Measurements from ENCODE around the gene KBTBD7.

The KBTBD7 gene

DNA sequence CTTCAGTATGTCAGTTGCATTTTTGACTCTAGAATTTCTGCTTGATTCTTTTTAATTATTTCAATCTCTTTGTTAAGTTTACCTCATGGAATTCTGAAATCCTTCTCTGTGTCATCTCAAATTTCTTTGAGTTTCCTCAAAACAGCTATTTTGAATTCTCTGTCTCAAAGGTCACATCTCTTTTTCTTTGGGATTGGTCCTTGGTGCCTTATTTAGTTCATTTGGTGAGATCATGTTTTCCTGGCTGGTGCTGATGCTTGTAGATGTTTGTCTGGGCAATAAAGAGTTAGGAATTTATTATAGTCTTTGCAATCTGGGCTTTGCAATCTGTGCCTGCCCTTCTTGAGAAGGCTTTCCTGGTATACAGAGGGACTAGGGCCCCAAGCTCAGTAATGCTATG, 18.5 kb upstream of the KBTBD7 start:
- no peak for TF ChIP-seq CTCF (conservative IDR thresholded peaks at IDR 0.05)
- H3K27ac ChIP-seq: no peak overlapping the region

DNA sequence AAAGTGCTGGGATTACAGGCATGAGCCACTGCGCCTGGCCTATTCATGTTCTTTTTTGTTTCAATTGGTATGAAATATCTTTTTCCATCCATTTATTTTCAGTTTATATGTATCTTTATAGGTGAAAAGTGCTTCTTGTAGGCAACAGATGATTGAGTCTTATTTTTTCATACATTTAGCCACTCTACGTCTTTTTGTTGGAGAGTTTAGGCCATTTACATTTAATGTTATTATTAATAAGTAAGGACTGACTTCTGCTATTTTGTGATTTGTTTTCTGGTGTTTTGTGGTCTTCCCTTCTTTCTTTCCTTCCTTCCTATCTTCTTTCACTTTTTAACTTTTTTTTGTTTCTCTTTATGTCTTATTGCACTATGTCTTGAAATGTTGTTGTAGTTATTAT, 16.7 kb upstream of the KBTBD7 start:
- H3K27ac ChIP-seq: no peak overlapping the region
- no peak for TF ChIP-seq CTCF (conservative IDR thresholded peaks at IDR 0.05)

DNA sequence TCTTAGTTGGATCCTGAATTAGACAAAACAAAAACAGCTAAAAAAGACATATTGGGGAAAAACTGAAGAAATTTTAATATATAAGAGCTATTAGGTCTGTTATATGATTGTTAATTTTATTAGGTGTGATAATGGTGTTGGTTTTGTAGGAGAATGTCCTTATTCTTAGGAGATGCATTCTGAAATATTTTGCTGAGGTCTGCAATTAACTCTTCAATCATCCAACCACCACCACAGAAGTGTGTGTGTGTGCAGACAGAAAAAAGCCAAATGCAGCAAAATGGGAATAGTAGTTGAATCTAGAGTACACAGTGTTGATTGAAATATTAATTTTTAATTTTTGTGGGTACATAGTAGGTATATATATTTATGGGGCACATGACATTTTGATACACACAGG, 12.1 kb upstream of the KBTBD7 start:
- H3K27ac ChIP-seq: no peak overlapping the region
- no peak for TF ChIP-seq CTCF (conservative IDR thresholded peaks at IDR 0.05)

DNA sequence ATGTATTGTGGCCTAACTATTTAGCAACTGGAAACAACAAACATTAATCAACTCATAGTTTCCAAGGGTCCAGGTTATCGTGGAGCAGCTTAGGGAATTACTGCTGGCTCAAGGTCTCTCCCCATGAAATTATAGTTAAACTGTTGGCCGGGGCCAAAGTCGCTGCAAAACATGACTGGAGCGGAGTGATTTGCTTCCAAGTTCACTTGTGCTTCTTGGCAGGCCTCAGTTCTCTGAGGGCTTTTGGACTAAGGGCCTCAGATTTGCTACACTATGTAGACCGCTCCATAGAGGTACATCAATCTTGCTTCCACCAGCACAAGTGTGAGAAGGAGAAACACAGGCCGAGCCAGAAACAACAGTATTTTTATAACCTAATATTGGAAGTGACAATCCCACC, 9.4 kb upstream of the KBTBD7 start:
- no peak for TF ChIP-seq CTCF (conservative IDR thresholded peaks at IDR 0.05)
- H3K27ac ChIP-seq: no peak overlapping the region

DNA sequence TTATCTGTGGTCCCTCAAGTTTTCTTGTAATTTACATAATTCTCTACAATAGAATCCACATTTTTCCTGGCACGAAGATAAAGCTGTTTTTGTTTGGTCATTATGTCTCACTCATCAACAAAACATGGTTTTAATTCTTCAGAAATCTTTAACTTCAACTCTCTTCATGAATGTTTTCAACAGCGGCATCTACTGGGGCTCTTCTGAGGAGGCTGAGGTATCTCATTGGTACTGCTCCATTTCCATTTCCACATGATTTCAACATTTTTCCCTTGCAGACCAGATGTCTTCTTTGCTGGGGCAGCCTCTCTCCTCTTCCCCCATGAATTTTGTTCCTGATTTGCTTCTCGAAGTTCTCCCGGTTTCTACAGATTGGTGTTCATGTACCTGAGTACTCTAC, 5.8 kb upstream of the KBTBD7 start:
- H3K27ac ChIP-seq: no peak overlapping the region
- TF ChIP-seq CTCF (conservative IDR thresholded peaks at IDR 0.05): no peak

DNA sequence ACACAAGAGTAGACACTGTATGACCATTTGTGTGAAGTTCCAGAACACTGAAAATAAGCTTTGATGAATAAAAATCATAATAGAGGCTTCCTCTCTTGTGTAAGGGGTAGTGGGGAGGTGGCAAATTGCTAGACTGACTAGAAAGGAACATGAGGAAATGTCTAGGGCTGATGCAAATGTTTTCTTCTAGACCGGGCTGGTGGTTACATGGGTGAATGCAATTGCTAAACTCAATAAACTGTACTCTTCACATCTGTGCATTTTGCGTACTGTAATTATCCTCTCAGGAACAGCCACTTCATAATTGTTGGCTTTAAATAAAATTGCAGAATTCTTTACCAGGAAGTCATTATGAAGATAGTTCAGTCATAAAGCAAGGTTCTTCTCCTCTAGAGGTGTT, 5.2 kb upstream of the KBTBD7 start:
- no peak overlapping the region for H3K27ac ChIP-seq
- TF ChIP-seq CTCF (conservative IDR thresholded peaks at IDR 0.05): no peak

- no peak for TF ChIP-seq CTCF (conservative IDR thresholded peaks at IDR 0.05)
- no peak overlapping the region for H3K27ac ChIP-seq
These were observed 4.7 kb upstream of the KBTBD7 start for GRCh38 chr13:41199079-41199478.

DNA sequence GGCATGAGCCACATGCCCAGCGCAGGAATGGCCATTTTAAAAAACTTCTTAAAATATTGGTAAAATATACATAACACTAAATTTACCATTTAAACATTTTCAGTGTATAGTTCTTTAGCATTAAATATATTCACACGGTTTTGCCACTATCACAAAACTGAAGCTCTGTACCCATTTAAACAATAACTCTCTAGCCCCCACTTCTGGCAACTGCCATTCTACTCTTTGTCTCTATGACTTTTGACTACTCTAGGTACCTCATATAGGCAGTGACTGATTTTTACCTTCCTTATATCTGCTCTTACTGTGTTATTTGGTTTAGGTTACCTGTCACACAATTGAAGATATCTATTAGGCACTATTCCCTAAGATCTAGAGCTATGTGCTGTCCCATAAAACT, 2.3 kb upstream of the KBTBD7 start:
- H3K27ac ChIP-seq: no peak overlapping the region
- TF ChIP-seq CTCF (conservative IDR thresholded peaks at IDR 0.05): no peak
